ENCODE results near the gene RELL1. TPM values are rescaled to one million over a fixed set of nuclear protein-coding genes. Genes with fewer than 3 reads are reported as not detected.

Gene RELL1
- total RNA-seq, 1 donor from 2014 or later, result 22.2 TPM

DNA sequence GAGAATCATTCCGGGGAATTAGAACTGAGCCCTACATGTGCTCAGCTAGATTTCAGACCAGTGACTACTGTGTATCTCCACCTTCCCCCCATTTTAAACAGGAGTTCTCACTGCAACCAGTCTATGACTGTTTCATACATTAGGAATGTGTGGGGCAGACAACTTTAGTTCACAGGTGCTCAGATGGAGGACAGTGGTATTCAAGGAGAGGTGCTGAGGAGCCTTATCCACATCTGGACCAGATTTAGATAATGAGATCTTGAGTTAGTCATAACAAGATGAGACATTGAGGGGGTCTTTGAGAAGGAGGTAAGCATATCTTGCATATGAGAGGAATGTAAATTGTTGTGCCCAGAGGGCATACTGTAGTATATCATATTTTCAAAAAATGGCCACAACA lies 32.8 kb upstream of the RELL1 start:
- intact Hi-C loops (cut with micrococcal nuclease), result loop anchor here (5.0 kb wide), 1 partner anchor 52 kb away; no protein-coding TSS in a partner anchor
- peaks cover 18% of the 10 kb centered on the region for H3K27me3 Mint-ChIP-seq (ENCODE audit: low read depth)

DNA sequence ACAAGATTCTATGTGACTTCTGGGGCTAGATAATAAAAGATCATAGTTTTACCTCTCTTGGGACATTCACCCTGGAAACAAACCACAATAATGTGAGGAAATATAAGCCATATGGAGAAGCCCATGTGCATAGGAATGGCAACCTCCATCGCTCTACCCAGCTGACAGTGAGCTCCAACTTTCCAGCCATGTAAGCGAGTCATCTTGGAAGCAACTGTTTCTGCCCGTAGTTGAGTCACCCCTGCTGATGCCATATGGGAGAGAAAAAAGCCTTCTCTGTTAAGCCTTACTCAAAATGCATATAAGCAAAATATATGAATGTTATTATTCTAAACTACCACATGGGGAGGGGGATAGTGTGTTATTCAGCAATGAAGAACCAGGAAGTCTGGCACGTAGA lies 31.4 kb upstream of the RELL1 start:
- no peak for DNase-seq (ENCODE audit: low spot score)
- intact Hi-C loops (cut with micrococcal nuclease), result loop anchor here (5.0 kb wide), 1 partner anchor 50 kb away; no protein-coding TSS in a partner anchor
- Mint-ChIP-seq H3K4me1 (ENCODE audit: low read depth) (peaks cover 36% of the 10 kb centered on the region), H3K36me3 (ENCODE audit: low read depth) (no peaks in the 10 kb centered on the region), H3K27me3 (ENCODE audit: low read depth) (peaks cover 27% of the 10 kb centered on the region), H3K4me3 (ENCODE audit: low read depth) (no peak overlapping the region), H3K27ac (no peak overlapping the region), H3K9me3 (no peaks in the 10 kb centered on the region)

More for the DNA sequence above, 32.8 kb upstream of the RELL1 start:
- no peaks in the 10 kb centered on the region for H3K9me3 Mint-ChIP-seq
- H3K4me1 Mint-ChIP-seq (ENCODE audit: low read depth), result peaks cover 47% of the 10 kb centered on the region
- no peak overlapping the region for H3K27ac Mint-ChIP-seq
- H3K4me3 Mint-ChIP-seq (ENCODE audit: low read depth), result no peak overlapping the region
- DNase-seq (ENCODE audit: low spot score), result no peak
- H3K36me3 Mint-ChIP-seq (ENCODE audit: low read depth), result no peaks in the 10 kb centered on the region

DNA sequence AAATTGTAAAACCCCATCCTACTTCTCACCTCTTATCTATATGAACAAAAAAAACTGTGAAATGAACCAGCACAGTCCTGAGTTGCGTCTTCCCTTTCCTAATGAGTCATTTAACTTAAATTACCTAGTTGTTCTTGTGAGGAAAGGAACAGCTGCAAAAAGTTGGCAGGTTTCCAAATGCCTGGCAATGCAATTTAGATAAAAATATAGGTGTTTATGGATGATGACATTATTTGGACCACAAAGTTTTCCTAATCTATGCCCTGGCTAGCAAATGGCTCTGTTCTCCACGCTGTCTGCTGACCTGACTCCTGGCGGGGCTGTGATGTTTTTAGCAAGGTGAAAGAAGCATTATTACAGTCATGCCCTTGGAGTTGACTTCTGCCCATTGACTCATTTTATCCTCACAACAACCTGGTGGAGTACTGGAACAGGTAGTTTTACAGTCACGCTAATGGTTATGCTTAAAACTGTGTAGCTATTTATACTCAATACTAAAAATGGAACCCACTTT lies 29.8 kb upstream of the RELL1 start:
- Mint-ChIP-seq H3K4me1 (ENCODE audit: low read depth) (peaks cover 28% of the 10 kb centered on the region), H3K36me3 (ENCODE audit: low read depth) (no peaks in the 10 kb centered on the region), H3K27me3 (ENCODE audit: low read depth) (peaks cover 37% of the 10 kb centered on the region), H3K9me3 (no peaks in the 10 kb centered on the region), H3K4me3 (ENCODE audit: low read depth) (no peak overlapping the region), H3K27ac (no peak overlapping the region)
- intact Hi-C loops (cut with micrococcal nuclease), result loop anchor here (1.0 to 5.0 kb wide), 2 partner anchors 30 to 49 kb away; partner anchors contain the start of gene RELL1
- peak; percentile 11 for DNase-seq (ENCODE audit: low spot score)

DNA sequence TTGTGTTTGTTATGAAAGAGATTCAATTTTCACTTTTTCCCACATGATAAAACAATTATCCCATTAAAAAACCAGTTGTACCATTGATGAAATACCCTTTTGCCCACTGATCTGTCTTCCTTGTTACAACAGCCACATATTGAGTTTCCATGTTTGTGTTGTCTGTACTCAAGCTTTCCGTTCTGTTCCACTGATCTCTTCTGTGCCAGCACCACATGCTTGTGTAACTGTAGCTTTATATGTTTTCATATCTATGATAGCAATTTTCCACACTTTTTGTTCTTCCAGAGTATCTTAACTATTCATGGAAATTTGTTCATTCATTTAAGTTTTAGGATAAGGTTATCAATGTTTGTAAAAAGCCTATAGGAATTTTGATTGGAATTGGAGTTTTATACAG lies 24.3 kb upstream of the RELL1 start:
- H3K4me3 Mint-ChIP-seq (ENCODE audit: low read depth), result no peak overlapping the region
- DNase-seq (ENCODE audit: low spot score), result no peak
- H3K27ac Mint-ChIP-seq, result no peak overlapping the region
- H3K9me3 Mint-ChIP-seq, result no peaks in the 10 kb centered on the region
- H3K4me1 Mint-ChIP-seq (ENCODE audit: low read depth), result peaks cover 7% of the 10 kb centered on the region
- no peaks in the 10 kb centered on the region for H3K36me3 Mint-ChIP-seq (ENCODE audit: low read depth)
- intact Hi-C loops (cut with micrococcal nuclease), result no loop called here
- H3K27me3 Mint-ChIP-seq (ENCODE audit: low read depth), result peaks cover 38% of the 10 kb centered on the region

DNA sequence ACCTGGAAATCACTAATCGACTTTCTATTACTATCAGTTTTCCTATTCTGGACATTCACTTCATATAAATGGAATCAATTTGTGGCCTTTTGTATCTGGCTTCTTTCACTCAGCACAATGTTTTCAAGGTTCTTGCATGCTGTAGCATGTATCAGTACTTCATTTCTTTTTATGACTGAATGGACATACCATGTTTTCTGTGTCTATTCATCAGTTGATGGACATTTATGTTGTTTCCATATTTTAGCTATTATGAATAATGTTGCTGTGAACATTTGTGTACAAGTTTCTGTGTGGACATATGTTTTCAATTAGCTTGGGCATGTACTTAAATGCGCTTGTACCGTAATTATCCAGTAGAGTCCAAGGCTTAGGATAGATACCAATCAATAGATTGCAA lies 19.9 kb upstream of the RELL1 start:
- H3K27me3 Mint-ChIP-seq (ENCODE audit: low read depth), result peaks cover 22% of the 10 kb centered on the region
- no peak for DNase-seq (ENCODE audit: low spot score)
- H3K4me3 Mint-ChIP-seq (ENCODE audit: low read depth), result no peak overlapping the region
- no peaks in the 10 kb centered on the region for H3K9me3 Mint-ChIP-seq
- intact Hi-C loops (cut with micrococcal nuclease), result no loop called here
- H3K36me3 Mint-ChIP-seq (ENCODE audit: low read depth), result no peaks in the 10 kb centered on the region
- no peak overlapping the region for H3K27ac Mint-ChIP-seq
- H3K4me1 Mint-ChIP-seq (ENCODE audit: low read depth), result no peaks in the 10 kb centered on the region

DNA sequence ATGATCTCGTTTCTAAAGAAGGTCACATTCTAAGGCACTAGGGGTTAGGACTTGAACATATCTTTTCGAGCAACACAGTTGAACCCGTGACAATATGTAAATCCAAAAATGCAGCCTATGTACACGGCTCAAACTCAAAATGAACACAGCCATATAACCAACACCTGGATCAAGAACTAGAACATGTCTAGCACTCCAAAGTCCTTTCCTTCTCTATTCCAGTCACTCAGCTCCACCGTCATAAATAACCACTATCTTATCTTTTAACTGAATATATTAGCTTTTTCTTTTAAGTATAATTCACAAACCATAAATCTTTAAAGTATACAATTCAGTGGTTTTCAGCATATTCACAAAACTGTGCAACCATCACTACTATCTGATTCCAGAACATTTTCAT lies 19.4 kb upstream of the RELL1 start:
- no peak for DNase-seq (ENCODE audit: low spot score)
- no peaks in the 10 kb centered on the region for H3K36me3 Mint-ChIP-seq (ENCODE audit: low read depth)
- no peaks in the 10 kb centered on the region for H3K4me1 Mint-ChIP-seq (ENCODE audit: low read depth)
- no peaks in the 10 kb centered on the region for H3K9me3 Mint-ChIP-seq
- H3K4me3 Mint-ChIP-seq (ENCODE audit: low read depth), result no peak overlapping the region
- intact Hi-C loops (cut with micrococcal nuclease), result no loop called here
- peaks cover 21% of the 10 kb centered on the region for H3K27me3 Mint-ChIP-seq (ENCODE audit: low read depth)
- no peak overlapping the region for H3K27ac Mint-ChIP-seq

DNA sequence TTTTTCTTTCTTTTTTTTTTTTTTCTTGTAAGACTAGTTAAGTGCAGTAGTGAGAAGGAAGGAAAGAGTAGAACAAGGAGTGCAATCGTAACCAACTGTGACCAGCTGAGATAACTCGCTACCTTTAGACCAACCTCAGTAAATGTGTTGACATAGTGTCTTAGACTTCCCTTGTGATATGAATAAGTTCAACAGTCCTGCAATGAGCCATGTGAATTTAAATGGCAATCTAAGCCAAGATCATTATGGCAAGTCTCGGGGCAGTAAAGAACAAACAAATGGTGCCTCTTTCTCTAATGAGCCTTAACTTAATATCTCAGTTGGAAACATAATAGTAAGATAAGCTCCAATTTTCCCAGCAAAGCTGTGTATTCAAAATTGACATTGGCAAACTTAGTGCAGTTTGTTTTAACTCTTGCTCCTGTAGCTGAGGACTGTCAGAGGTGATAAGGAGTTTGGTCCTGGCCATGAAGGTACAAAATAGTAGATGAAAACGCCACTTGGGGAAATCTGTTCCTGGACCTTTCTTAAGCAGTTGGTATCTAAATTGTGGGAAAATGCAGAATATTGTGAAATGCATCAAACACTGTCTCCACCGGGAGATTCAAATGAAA lies 13.8 kb upstream of the RELL1 start:
- no peak for DNase-seq (ENCODE audit: low spot score)
- Mint-ChIP-seq H3K4me1 (ENCODE audit: low read depth) (no peaks in the 10 kb centered on the region), H3K27ac (no peak overlapping the region), H3K27me3 (ENCODE audit: low read depth) (peaks cover 26% of the 10 kb centered on the region), H3K4me3 (ENCODE audit: low read depth) (no peak overlapping the region), H3K36me3 (ENCODE audit: low read depth) (no peaks in the 10 kb centered on the region), H3K9me3 (no peaks in the 10 kb centered on the region)
- intact Hi-C loops (cut with micrococcal nuclease), result no loop called here

DNA sequence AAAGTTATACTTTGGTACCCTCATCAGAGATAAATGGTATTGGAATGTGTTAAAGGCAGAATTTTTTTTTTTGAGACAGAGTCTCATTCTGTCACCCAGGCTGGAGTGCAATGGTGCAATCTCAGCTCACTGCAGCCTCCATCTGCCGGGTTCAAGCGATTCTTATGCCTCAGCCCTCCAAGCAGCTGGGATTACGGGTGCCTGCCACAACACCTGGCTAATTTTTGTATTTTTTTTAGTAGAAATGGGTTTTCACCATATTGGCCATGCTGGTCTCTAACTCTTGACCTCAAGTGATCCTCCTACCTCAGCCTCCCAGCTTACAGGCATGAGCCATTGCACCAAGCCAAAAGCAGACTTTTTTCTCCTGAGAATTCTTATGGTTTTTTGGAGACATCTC lies 11.4 kb upstream of the RELL1 start:
- Mint-ChIP-seq H3K27ac (no peak overlapping the region), H3K9me3 (no peaks in the 10 kb centered on the region), H3K36me3 (ENCODE audit: low read depth) (no peaks in the 10 kb centered on the region), H3K27me3 (ENCODE audit: low read depth) (peaks cover 28% of the 10 kb centered on the region), H3K4me3 (ENCODE audit: low read depth) (no peak overlapping the region), H3K4me1 (ENCODE audit: low read depth) (no peaks in the 10 kb centered on the region)
- intact Hi-C loops (cut with micrococcal nuclease), result no loop called here
- no peak for DNase-seq (ENCODE audit: low spot score)

DNA sequence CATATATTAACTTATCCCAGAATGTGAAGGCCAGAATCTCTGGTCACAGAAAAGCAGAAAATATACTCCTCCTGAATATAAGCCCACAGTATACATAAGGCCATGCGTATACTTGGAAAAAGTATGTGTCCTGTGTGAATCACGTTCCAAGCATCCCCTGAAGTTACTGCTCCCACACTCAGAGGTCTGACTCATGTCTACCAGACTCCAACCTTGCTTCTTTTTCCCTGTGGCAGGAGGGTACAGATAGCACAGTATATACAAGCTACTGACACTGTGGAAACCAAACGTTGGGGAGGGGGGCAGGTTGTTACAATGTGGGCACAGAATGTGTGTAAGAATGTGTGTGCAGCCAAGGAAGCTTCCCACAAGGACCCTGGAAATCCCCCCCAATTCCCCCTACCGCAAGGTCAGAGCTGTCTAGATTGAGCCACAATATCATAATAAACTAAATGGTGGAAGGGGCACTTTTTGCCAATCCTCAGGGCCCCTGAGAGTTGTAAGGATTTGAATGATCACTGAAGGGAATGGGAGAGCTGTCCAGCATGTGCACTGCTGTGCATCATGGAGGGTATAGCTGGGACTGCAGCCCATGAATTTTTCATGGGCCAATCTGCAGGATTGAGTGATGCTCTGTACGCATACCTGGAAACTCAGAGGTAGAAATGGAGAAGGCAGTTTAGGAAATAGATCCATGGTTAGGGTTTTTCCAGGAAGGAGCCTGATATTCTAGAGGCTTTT lies 7.4 kb upstream of the RELL1 start:
- Mint-ChIP-seq H3K36me3 (ENCODE audit: low read depth) (no peaks in the 10 kb centered on the region), H3K27ac (no peak overlapping the region), H3K4me3 (ENCODE audit: low read depth) (no peak overlapping the region), H3K9me3 (no peaks in the 10 kb centered on the region), H3K4me1 (ENCODE audit: low read depth) (no peaks in the 10 kb centered on the region), H3K27me3 (ENCODE audit: low read depth) (peaks cover 24% of the 10 kb centered on the region)
- intact Hi-C loops (cut with micrococcal nuclease), result no loop called here
- no peak for DNase-seq (ENCODE audit: low spot score)

DNA sequence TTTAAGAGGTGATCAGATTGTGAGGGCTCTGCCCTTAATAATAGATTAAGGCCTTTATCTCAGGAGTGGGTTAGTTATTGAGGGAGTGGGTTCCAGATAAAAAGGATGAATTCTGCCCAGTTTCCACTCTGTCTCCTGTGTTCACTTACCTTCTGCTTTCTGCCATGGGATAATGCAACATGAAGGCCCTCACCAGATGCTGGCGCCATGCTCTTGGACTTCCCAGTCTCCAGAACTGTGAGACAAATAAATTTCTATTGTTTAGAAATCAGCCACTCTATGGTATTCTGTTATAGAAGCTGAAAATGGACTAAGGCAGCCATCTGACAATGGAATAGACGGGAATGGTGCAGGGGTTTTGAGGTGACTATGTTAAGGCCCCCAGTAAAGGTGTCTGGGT lies 6.9 kb upstream of the RELL1 start:
- intact Hi-C loops (cut with micrococcal nuclease), result no loop called here
- Mint-ChIP-seq H3K4me3 (ENCODE audit: low read depth) (no peak overlapping the region), H3K36me3 (ENCODE audit: low read depth) (no peaks in the 10 kb centered on the region), H3K9me3 (no peaks in the 10 kb centered on the region), H3K4me1 (ENCODE audit: low read depth) (no peaks in the 10 kb centered on the region), H3K27me3 (ENCODE audit: low read depth) (peaks cover 20% of the 10 kb centered on the region), H3K27ac (no peak overlapping the region)
- DNase-seq (ENCODE audit: low spot score), result no peak

DNA sequence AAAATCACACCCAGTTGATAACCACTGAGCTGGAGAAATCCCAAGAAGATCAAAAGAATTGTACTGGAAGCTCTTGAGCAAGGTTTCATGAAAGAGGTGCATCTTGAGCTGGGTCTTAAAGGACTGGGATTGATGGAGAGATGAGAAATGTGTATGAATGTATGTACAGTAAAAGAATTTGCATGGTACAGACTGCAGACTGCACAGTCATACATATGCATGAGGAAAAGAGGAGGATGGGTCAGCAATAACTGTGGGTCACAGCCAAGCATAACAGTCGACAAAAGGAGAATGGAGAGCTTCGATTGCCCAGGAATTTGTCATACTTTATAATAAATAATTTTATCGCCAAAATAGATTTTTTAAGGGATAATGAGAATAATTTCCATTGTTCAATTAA lies 4.8 kb upstream of the RELL1 start:
- Mint-ChIP-seq H3K9me3 (no peaks in the 10 kb centered on the region), H3K4me1 (ENCODE audit: low read depth) (peaks cover 6% of the 10 kb centered on the region), H3K27me3 (ENCODE audit: low read depth) (peaks cover 17% of the 10 kb centered on the region), H3K4me3 (ENCODE audit: low read depth) (no peak overlapping the region), H3K36me3 (ENCODE audit: low read depth) (no peaks in the 10 kb centered on the region), H3K27ac (no peak overlapping the region)
- no peak for DNase-seq (ENCODE audit: low spot score)
- intact Hi-C loops (cut with micrococcal nuclease), result no loop called here

DNA sequence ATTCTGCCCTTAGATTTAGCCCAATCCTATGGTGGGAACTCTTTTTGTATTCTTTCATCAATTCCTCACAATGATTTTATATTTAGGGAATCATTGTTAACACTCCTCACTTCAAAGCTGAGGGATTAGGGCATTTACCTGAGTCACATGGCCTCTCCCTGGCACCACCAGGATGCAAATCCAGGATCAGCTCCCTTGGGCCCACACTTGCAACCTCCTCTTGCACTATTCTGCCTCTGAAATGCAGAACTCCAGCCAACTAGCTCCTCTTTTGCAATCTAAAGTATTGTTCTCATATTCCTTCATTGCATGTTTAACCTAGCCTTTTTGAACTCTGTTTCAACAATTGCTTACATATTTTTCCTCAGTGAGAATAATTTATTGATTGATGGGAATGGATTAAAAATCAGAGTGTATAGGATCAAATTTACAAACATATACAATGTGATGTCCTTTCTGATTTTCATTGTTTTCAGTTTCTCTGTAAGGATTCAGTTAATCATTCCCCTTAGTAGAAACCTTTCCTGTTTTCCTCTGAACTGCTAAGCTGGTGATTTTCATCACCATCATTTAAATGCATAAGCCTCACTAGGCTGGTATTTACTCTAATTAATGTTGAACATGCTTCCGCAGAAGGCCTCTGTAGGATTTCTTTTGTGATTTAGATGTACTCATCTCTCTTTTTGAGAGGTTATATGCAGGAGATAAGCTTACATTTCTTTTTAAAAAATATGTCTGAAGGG lies 3.3 kb upstream of the RELL1 start:
- Mint-ChIP-seq H3K4me3 (ENCODE audit: low read depth) (no peak overlapping the region), H3K36me3 (ENCODE audit: low read depth) (peaks cover 9% of the 10 kb centered on the region), H3K4me1 (ENCODE audit: low read depth) (peaks cover 13% of the 10 kb centered on the region), H3K27me3 (ENCODE audit: low read depth) (peaks cover 15% of the 10 kb centered on the region), H3K27ac (no peak overlapping the region), H3K9me3 (no peaks in the 10 kb centered on the region)
- intact Hi-C loops (cut with micrococcal nuclease), result loop anchor here (5.0 to 10.0 kb wide), 6 partner anchors 42 to 1948 kb away; partner anchors contain the start of genes KLF3, SMIM14, TBC1D1 and TLR6
- no peak for DNase-seq (ENCODE audit: low spot score)

Measured in activated T-helper 2 cell treated with anti-CD3 and anti-CD28 coated beads, Interferon-gamma antibody, Interleukin-2, Interleukin-4, amounts not matched to agents 10 μg/mL and 5 μg/mL and 100 μg/mL, durations not matched to agents 14 hours and 24 hours and 36 hours (primary cell).